Limb (tissue), 2 donors: Measurements from ENCODE around the gene OVCA2.

Source experiments
- DNase-seq, 2 donors: peaks; one replicate each; pipeline ENCODE4 v3.0.0-alpha.2; 2016; ENCODE audit errors: extremely low spot score in 2 of 2

The OVCA2 gene

GRCh38 chr17:2064520-2064971 lies 22.7 kb downstream of the OVCA2 start:
- DNase-seq, result peak in 1 of 2 donors; percentile 43

DNA sequence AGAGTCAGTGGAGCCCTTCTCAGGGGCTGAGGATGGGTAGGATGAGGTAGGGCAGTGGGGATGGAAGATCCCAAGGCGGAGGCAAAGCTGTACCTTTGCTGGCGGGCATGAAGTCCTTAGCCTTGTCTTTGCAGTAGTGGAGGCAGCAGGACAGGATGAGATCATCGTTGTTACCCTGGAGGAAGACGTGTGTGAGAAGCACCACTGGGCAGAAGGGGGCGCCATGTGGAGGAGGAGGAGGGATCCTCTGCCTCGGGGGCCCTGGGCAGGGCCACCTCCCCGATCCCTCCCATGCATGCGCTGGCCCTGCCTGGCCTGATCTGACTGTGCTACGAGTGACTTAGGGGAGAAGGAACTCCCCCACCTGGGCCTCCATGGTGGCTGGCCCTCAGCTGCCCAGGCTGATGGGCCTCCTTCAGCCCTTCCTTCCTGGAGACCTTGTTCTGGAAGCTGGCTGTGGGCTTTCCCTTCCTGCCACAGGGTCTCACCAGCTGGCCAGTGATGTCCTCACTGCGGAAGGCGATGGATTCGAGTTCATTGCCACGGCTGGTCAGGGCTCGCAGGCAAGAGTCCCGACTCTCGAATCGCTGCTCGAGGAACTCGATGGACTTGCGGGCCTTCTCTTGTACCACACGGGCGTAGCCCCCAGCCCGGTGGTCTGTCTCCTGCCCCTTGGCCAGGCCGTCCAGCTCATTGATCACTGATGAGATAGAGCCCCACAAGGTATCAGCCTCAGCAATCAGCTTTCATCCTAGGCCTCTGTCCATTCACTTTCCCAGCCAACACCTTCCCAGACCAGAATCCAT lies 23.4 kb downstream of the OVCA2 start:
- peak; percentile 4 to 71 for DNase-seq

DNA sequence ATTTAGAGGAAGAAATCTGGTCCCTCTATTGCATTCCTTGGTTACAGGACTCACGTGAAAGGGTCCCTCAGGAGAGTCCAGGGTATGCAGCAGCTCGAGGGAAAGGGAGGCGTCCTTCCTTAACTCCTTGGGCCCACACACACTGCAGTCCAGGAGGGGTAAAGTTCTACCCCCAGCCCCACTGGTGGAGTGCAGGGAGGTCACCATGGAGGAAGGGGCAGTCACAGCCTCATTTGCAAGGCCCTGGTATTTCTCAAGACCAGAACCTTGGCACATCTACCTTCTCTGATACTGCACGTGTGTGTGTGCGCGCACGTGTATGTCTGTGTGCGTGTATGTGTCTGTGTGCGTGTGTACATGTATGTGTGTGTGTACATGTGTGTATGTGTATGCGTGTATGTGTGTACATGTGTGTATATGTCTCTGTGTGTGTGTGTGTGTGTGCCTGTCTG lies 24.2 kb downstream of the OVCA2 start:
- DNase-seq, result no peak

- peak in 1 of 2 donors; percentile 0 for DNase-seq
Observed at GRCh38 chr17:2067048-2067561, 25.3 kb downstream of the OVCA2 start.

DNA sequence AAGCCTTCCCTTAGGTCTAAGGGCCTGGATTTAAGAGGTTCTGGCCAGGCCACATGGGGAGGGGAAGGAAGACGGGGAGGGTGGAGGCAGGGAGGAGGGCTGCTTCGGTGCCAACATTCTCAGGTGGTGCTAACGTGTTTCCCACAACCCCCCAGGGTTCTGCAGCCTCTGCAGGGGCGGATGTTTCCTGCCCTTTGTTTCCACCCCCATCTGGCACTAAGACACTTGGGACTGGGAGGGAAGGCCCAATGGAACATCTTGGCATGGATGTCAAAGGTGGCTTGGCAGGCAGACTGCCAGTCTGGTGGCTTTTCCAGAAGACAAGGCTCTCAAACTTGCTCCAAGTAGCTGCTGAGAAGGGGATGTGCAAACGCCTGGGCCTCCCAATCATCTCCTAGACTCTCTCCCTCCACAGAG lies 25.8 kb downstream of the OVCA2 start:
- DNase-seq, result peak; percentile 4 to 43

DNA sequence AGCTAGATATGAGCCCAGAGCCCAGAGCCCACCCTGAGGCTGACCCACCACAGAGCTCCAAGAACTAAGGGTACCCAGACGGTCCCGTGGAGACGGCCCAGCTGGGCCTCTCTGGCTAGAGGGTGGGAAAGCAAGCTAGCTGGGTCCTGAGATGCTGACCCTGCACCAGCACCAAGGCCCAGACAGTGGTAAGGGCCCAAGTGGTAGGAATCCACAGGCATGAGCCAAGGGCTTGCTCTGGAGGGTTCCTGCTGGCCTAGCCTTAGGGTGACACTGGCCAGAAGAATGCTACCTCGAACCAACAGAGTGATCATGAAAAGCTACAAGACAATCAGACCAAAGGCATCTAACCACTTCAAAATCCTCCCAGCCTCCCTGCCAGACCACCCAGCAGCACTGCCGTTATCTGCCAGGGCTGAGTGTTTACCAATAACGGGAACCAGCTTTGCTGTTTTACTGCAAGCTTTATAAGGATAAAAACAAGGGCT lies 26.3 kb downstream of the OVCA2 start:
- DNase-seq, result no peak

DNA sequence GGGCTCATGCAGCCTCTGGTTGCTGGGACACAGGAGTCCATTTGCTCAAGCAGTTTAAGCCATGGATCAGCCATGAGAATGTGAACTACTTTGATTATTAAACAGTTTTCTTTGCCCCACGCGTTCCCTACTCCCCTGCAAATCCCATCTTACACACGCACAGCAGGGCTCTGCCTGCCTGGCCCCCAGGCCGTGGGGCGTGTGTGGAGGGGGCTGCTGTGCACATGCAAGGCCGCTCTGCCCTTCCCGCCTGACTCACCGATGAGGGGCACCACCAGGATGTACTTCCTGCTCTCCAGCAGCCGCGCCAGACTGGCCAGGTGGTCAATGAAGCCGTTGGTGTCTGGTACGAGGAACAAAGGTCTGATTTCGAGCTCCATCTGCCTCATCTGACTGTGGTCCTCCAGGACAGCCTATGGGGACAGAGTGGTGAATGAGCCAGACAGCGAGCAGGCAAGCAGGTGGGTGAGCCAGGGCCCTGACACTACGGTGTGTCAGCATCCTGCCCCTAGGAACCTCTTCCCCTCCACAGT lies 26.8 kb downstream of the OVCA2 start:
- peak in 1 of 2 donors; percentile 1 for DNase-seq

DNA sequence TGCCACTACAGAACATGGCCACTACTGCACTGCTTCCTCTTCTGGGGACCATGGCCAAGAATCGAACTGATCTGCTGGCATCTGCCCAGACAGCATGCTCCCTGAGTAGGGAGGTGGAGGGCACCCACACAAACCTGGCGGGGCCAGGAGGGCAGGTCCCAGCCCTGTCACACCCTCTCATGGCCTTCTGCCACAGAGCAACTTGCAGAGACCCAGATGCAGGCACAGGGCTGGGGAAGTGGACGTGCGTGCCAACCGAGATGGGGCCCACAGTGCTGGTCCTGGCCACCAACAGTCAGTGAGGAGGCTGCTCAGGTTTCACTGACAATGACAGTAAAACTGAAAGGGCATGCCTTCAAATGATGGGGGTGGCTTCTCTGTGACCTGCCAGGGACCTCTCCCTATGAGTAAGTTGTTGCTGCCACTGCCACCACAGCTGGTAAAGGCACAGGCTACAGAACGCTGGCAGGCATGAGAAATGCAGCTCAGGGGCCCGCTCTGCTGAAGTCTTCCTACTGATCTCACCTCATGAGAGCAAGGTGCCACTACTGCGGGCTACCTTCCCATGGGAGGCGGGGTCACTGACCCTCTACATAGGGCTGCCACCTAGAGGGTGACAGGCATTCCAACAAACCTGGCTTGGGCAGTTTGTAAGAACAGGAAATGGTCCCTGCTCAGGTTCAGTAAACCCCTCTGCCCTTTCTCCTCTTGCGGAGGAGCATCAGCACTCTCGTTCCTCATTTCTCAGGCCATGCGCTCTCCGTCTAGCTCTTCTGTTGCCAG lies 28.6 kb downstream of the OVCA2 start:
- peak in 1 of 2 donors; percentile 1 for DNase-seq

DNA sequence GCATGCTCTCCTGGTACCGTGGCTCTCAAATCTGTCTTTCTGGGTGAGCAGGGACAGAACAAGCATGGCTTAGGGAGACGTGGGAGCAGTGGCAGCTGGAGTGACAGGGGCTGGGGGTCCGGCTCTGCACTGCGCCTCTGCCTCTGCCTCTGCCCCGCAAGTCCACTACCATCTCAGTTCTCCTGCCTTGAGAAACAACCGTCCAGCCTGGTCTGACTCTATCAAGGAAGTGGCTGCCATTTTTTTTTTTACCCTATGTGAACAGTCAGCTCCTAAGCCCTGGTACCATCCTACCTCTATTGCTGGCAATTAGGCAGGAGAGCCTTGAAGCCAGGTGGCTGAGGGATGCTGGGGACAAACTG lies 29.2 kb downstream of the OVCA2 start:
- no peak for DNase-seq

- peak; percentile 0 to 51 for DNase-seq
Observed at GRCh38 chr17:2071455-2072281, 29.8 kb downstream of the OVCA2 start.

DNA sequence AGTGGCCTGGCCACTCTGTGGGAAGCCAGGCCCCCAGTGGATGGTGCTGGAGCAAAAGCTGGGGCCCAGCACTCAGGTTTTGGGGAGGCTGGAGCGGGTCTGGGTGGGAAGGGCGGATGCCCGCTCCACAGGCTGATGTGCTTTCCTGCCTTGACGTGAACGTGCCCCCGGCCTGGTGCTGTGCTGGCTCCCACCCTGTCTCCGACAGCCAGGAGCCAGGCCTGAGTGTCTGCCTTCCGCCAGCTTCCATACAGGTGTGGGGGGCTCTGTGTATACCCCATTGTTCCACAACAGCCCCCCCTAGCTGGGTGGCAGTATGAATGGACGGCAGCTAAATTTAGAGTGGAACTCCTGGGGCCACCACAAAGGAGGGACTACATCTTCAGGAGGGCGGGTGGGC lies 33.1 kb downstream of the OVCA2 start:
- DNase-seq, result no peak

- DNase-seq, result peak; percentile 68 to 79
Observed at GRCh38 chr17:2075336-2076086, 33.7 kb downstream of the OVCA2 start.

- peak; percentile 75 to 81 for DNase-seq
Observed at GRCh38 chr17:2076087-2076984, 34.5 kb downstream of the OVCA2 start.

- no peak for DNase-seq
Observed at GRCh38 chr17:2077040-2077439, 35.2 kb downstream of the OVCA2 start.

- DNase-seq, result no peak
Observed at GRCh38 chr17:2081564-2081963, 39.7 kb downstream of the OVCA2 start.

DNA sequence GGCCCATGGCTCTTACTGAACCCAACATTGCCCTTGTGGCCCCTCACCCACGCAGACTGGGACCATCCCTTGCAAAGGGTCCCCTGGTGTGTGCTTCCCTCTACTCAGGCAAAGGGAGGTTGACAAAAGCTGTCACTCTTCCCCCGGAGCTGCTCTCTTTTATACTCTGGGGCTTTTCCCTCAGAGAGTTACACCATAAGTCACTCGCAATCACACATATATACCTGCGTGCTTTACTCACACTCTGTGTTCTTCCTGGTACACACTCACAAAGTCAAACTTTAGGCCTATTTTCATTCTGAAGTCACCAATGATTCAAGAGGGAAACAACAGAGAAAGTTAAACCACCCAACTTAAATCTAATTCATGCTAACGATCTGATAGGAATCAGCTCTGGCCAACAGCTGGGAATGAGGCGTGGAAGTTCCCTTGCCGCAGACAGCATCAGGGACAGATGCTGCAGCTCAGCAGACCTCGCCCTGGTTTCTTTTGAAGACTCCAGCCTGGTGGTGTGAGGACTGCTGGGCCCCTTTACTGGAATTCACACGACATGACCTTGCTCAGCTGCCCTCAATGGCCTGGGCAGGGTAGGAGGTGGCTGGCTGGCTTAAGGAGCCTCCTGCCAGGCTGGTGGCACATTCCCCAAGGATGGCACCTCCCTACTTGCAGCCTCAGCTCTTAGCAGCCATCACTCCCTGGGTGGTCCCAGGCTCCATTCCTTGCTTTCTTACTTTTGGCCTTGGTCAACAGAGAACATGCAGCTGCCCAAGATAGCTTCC lies 40.4 kb downstream of the OVCA2 start:
- DNase-seq, result no peak

DNA sequence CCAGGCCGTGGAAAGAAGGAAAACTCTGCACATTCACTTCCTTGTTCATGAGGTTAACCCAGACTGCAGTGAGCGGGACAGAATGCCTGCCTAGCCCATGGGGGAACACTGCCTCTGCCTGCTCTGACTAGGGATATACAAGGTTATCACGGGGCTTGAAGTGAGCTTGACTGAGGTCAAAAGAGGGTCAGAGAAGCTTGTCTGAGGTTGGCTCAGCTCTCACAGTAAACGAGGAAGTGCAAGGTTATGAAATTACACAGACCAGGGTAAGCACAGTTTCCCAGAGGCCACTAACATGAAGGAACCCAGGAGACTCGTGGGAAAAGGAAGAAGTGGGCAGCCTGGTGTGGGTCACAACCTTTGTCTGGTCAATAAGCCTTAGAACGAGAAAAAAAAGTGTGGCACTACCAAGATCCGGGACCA lies 41.8 kb downstream of the OVCA2 start:
- no peak for DNase-seq

DNA sequence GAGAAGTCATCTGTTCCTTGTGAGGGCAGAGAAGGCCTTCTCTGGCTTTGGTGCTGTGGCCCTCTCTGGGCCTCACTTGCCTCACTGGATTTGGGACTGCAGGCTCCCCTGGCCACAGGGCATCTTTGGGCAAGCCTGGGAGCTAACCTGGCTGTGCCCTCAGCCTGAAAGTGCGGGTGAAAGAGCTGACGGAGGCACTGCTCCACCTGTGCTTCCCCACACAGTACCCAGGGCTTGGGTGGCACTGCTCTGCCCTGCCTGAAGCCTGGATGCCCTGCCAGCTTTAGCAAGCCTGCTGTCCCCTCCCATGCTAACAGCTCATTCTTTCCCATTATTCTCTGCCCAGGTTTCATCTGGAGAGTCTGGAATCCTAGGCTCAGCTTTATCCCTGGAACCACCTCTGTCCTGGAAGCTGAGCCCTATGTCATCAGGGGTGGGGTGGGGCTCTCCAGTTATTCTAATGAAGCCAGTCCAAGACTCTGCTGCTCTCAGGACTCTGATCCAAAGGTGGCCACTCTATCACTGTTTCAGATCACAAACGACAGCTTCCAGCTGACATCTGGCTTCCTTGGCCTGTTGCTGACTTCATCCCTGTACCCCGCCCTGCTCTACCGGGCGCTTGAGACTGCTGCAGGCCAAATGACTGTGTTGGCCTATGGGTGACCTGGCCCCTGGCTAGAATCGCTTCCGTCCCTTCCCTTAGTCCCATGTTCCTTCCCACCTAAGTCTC lies 42.4 kb downstream of the OVCA2 start:
- no peak for DNase-seq
